Cardiac septum (tissue), 1 donor: Measurements from ENCODE around the gene RAB29. TPM values are rescaled to one million over a fixed set of nuclear protein-coding genes. Genes with fewer than 3 reads are reported as not detected.
A peak's percentile ranks its signal among the peaks of the same experiment; 100 is the strongest.

Experiments used
- DNase-seq: peaks from one replicate; pipeline ENCODE4 v3.0.0-alpha.2; 2020; ENCODE audit warnings: low spot score
- intact Hi-C: fragments of 100-400 bp; cut with DNase I; formaldehyde crosslinking; loops from one replicate; pipeline ENCODE4 v1.14.0; 2022
- total RNA-seq: library from RNA; stranded (reverse); fragmentation: NEBNext Ultra II Directional; extraction: Animal tissue kit (Norgen Biotek cat#: 25700); gene quantifications from one replicate; pipeline ENCODE4 v1.2.1, GENCODE V29; 2021
- donor health status: DM: no; HTN: no; CAD: no.

The RAB29 gene
- total RNA-seq, 1 donor from 2014 or later: 21.3 TPM

DNA sequence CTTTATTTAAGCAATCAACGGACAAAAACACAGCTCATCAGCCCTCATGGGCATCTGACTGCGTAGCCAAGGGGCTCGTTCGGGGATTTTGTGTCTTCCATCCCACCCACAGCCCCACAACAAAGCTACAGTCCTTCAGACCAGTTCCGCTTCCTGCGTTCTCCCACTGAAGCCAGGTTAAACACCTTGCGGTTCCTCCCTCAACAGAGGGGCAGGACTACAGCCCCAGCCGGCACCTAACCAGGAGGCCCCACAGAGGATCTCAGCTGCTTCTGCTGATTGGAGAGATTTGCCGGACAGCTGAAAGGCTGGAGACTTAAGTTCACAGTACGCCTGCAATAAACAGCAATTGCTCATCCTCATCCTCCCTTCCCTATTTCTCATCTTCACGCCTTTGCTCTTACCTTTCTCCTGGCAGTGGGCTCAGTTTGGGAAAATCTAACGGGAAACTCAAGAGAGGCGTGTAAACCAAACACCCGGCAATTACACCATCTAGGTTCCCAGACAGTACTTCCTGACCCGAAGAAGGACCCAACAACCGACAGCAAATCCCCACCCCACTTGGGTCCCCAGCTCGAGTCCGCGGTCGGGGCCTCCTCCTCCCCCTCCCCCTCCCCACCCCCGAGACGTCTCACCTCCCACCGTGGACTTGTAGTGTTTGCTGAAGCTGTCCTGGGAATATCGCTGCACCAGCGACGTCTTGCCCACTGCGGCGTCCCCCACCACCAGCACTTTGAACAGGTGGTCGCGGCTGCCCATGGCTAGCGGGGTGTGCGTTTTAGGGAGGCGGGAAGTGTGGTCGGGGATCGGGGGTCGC is 876 bp downstream of the RAB29 start:
- intact Hi-C loops: loop anchor here (2.0 kb wide), 1 partner anchor 24 kb away; the partner anchor contains the start of gene NUCKS1
- no peak for DNase-seq

DNA sequence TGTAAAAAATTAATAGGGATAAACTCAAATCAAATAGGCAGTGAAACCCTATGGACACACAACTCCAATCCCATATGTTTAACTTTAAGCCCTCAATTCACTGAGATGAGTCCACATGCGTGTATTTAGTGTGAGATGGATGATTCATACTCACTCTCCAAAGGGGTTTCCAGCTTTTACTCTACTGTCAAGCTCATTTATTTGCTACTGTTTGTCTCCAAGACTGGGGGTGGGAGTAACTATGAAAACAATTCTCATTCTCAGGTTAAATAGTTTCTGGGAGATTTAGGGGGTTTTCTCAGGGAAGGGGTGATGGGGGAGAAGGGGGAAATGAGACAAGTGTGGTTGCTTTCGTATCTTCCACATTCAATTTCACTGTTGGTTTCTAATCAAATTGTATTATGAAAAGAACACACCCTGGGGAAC is 2.7 kb downstream of the RAB29 start:
- intact Hi-C loops: no loop called here
- no peak for DNase-seq

- intact Hi-C loops: no loop called here
- no peak for DNase-seq
These were observed 4.7 kb downstream of the RAB29 start for GRCh38 chr1:205770618-205771017.

DNA sequence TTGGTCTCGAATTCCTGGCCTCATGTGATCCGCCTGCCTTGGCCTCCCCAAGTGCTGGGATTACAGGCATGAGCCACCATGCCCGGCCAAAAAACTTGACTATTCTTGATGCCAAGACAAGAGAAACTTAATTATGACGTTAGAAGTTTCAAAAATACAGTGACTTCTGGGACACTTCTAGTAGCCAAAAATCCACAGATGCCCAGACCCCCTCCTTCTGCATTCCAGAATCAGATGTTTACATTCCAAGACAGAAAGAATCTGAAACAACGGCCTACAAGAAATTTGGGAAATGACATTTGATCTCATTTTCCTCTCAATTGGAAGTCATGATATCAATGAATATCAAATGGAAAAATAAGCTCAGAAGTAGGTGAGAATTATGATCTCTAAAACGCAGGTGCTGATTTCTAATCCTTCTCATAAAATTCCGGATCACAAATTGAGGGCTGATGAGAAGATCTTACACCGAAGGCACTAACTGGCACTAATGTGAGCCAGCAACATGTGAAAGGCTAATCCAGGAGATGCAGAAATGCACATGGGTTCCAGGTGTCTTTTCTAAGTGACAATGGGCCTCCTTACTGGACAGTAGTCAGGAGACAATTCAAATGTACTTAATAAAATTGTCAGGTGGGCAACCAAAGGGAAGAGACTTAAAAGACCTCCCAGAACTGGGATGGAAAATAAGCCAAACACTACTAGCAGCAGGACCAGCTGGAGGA is 5.5 kb downstream of the RAB29 start:
- DNase-seq: no peak

DNA sequence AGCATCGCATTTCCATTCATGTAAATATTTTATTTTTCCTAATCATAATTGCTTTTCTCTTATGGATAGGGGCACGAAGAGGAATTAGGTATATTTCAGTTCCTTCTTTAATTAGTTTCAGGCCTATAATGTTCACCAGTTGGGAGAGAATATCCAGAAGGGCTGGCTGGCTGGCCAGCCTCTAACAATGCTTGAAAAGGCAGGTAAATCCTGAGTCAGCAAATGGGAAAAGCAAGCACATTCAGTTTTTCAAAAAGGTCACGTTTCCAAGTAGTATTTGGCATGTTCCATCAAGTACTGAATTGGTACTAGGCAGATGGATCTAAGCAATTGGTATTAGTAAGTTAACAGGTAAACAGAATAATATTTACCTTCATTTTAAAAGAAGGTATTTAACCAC is 8.0 kb downstream of the RAB29 start:
- intact Hi-C loops: no loop called here
- DNase-seq: no peak

More for the DNA sequence above, 5.5 kb downstream of the RAB29 start:
- intact Hi-C loops: no loop called here

DNA sequence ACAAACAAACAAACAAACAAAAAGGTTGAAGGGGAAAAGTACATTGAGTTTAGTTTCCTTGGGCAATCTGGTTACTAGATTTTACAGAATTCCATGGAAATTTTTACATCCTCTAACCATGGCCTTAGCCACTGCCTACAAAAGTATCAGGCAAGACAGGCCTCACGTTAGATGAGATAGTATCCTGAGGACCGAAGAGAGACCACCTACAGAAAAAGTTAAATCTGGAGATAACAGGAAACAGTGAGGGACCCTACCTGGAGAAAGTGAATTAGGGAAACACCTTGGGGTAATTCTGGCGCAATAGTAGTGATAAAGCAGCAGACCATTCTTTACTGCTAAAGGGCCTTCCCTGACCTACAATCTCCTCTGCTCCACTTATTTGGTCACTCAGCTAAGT is 8.7 kb downstream of the RAB29 start:
- DNase-seq: no peak
- intact Hi-C loops: no loop called here

DNA sequence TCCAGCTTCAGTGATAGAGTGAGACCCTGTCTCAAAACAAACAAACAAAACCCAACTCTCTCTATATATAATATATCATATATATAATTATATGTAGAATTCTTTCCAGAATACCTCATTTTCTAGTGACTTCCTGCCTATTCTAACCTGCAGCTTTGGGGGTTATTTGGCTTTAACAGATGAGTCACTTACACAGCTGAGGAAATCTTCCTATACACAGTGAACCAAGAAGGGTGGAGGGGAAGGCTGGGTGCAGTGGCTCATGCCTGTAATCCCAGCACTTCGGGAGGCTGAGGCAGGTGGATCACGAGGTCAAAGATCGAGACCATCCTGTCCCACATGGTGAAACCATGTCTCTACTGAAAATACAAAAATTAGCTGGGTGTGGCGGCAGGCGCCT is 9.2 kb downstream of the RAB29 start:
- intact Hi-C loops: no loop called here
- DNase-seq: no peak

DNA sequence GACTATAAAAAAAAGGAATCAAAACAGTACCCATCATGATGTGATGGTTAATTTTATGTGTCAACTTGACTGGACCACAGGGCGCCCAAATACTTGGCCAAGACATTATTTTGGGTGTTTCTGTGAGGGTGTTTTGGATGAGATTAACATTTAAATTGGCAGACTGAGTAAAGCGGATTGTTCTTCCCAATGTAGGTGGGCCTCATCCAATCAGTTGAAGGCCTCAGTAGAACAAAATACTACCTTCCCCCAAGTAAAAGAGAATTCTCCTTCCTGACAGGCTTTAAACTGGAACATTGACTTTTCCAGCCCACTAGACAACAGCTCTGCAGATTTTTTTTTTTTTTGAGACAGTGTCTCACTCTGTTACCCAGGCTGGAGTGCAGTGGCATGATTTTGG is 10.7 kb downstream of the RAB29 start:
- intact Hi-C loops: no loop called here
- DNase-seq: no peak

DNA sequence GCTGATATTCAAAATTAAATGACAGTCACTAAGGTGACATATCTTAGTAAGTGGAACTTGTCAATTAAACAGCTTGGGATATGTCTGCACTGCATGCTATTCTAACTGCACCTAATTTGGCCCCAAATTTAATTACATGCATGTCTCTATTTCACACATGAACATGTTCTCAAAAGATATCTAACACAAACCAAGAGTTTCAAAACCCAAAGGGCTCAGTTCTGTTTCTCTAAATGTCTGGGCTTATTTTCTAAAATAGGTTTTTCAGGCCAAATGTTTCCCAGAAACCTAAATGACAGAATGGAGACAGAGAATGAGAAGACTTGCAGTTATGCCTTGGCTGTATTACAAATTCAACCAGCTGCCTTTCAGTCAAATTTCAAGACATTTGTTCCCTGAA is 11.3 kb downstream of the RAB29 start:
- intact Hi-C loops: no loop called here

DNA sequence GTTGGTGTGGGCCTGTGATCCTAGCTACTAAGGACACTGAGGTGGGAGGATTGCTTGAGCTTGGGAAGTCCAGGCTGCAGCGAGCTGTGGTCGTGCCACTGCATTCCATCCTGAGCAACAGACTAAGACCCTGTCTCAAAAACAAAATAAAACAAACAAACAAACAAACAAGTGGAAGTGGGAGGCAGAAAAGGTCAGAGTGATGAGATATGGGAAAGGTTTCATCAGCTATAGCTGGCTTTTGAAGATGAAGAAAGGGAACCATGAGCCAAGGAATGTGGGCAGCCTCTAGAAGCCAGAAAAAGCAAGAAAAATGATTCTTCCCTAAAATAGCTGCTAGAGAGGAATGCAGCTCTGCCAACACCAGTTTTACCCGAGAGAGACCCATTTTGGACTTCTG is 14.7 kb downstream of the RAB29 start:
- DNase-seq: no peak
- intact Hi-C loops: no loop called here

More for the DNA sequence above, 11.3 kb downstream of the RAB29 start:
- DNase-seq: no peak

DNA sequence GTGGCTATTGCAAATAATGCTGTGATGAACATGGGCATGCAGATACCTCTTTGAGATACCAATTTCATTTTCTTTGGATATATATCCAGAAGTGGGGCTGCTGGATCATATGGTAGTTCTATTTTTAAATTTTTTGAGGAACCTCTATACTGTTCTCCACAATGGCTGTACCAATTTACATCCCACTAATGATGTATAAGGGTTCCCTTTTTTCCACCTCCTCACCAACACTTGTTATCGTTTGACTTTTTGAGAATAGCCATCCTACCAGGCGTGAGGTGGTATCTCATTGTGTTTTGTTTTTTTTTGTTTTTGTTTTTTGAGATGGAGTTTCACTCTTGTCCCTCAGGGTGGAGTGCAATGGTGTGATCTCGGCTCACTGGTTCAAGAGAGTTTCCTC is 18.7 kb downstream of the RAB29 start:
- intact Hi-C loops: no loop called here
- DNase-seq: no peak

- no peak for DNase-seq
- intact Hi-C loops: no loop called here
These were observed 20.4 kb downstream of the RAB29 start for GRCh38 chr1:205754857-205755256.

- DNase-seq: no peak
- intact Hi-C loops: loop anchor here (2.0 kb wide), 1 partner anchor 24 kb away; the partner anchor contains the start of gene RAB29
These were observed 24.1 kb downstream of the RAB29 start for GRCh38 chr1:205751036-205751651.

GRCh38 chr1:205750138-205751035 is 24.9 kb downstream of the RAB29 start, which contains the start of gene NUCKS1:
NUCKS1 (minus strand) TSS chr1:205750182; CDS start chr1:205749973, 209 bp downstream.
- intact Hi-C loops: loop anchor here (2.0 kb wide), 1 partner anchor 24 kb away; the partner anchor contains the start of gene RAB29
- DNase-seq: peak; percentile 98

- intact Hi-C loops: loop anchor here (2.0 to 5.0 kb wide), 2 partner anchors 25 to 63 kb away; partner anchors contain the start of genes RAB29 and SLC41A1
- DNase-seq: peak; percentile 97
These were observed 25.8 kb downstream of the RAB29 start for GRCh38 chr1:205749234-205750137.

- no peak for DNase-seq
- intact Hi-C loops: loop anchor here (5.0 kb wide), 1 partner anchor 64 kb away; the partner anchor contains the start of gene SLC41A1
These were observed 26.7 kb downstream of the RAB29 start for GRCh38 chr1:205748403-205749233.

DNA sequence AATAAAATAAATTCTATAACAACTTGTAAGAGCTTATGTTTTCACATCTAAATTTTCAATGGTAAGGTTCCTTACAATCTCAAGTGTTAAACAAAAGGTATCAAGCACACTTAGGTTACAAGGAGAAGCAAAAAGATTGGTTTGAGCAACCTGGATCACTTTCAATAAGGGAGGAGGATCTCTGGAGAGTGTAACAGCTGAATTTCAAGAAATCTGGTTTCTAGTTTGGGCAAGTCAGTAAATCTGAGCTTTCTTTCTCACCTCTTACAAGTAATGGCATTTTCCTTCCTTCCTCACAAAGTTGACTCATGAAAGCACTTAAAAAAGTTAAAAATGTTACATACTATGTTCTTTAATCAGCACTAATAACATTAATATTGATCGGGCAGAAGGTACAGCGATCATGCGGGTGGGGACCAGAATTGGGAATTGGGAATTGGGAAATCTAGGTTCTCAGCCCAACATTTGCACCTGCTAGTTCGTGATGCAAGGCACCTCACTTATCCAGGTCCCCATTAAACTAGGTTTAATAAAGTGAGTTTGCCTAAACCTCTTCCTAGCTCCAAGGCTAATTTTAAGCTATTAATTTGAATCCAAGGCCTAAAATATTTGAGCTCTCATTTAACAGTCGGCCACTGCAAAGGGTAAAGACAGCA is 28.4 kb downstream of the RAB29 start:
- no peak for DNase-seq
- intact Hi-C loops: loop anchor here (5.0 kb wide), 1 partner anchor 65 kb away; the partner anchor contains the start of gene SLC41A1
